Vagina (tissue), 2 donors: ENCODE data around the gene SRRM4.
A peak's percentile ranks its signal among the peaks of the same experiment; 100 is the strongest.

Experiments
- POLR2A ChIP-seq, 2 donors: fragments of 450-650 bp; IDR thresholded peaks; one replicate each; pipeline ENCODE4 v1.6.1; 2017; ENCODE audit warnings: antibody characterized with exemption in 2 of 2, mild to moderate bottlenecking in 2 of 2, moderate library complexity in 2 of 2
- TF ChIP-seq, protein P1 (sequence below), 3 experiments: fragments of 450-650 bp in 2 of 3; fragments of 200-600 bp in 1 of 3; sonication (generic) in 1 of 3; IDR thresholded peaks; one replicate each; pipeline ENCODE4 v1.5.1; 2017 to 2019; ENCODE audit warnings: antibody characterized with exemption in 3 of 3, mild to moderate bottlenecking in 2 of 3, moderate library complexity in 2 of 3

DNA sequence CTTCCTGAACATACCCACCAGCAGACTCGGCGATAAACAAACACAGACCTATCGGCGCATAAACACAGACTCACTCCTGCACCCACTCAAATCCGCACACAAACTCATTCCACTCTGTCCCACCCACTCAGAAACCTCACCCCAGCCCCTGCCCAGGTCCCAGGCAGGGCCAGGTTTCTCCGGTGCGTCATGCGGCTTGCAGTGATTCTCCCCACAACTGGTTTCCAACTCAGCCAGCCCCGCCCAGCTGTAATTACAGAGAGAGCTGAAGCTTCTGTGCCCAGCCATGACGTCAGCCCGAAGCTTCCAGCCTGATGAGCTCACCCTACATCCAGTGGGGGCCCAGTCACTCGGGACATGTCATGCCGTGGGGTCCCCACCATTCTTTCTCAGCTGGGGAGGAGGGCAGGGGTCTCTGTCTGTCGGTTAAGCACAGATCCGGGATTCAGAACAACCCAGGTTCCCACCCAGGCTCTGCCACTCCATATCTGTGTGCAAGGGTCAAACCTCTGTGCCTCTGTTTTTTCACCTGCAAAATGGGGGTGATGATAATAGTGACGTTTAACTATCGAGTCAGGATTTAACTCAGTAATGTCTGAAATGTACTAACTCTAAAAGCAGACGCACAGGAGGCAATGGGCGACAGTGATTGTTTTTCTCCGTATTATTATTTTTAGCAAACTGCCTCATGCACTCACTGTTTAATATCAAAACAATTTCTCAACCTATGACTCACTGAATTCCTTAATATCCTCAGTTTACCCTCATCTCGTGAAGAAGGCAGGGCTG lies 195.1 kb downstream of the SRRM4 start:
- TF ChIP-seq, protein P1, sequence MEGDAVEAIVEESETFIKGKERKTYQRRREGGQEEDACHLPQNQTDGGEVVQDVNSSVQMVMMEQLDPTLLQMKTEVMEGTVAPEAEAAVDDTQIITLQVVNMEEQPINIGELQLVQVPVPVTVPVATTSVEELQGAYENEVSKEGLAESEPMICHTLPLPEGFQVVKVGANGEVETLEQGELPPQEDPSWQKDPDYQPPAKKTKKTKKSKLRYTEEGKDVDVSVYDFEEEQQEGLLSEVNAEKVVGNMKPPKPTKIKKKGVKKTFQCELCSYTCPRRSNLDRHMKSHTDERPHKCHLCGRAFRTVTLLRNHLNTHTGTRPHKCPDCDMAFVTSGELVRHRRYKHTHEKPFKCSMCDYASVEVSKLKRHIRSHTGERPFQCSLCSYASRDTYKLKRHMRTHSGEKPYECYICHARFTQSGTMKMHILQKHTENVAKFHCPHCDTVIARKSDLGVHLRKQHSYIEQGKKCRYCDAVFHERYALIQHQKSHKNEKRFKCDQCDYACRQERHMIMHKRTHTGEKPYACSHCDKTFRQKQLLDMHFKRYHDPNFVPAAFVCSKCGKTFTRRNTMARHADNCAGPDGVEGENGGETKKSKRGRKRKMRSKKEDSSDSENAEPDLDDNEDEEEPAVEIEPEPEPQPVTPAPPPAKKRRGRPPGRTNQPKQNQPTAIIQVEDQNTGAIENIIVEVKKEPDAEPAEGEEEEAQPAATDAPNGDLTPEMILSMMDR (IDR thresholded peaks at IDR 0.05): no peak
- peak in 1 of 2 donors; percentile 30 for TF ChIP-seq POLR2A (IDR thresholded peaks at IDR 0.05)
